ENCODE data around the gene SRRT.
"Not testable (repeated sequence)": the region's sequence is repeated elsewhere in the genome, so short reads cannot be mapped to it uniquely, and the experiment has no call there.

SRRT gene

GRCh38 chr7:100935381-100935780 lies 60.5 kb downstream of the SRRT start:
- DNase-seq (ENCODE audit: low read depth, low spot score): not testable (repeated sequence)

GRCh38 chr7:100936167-100936566 lies 61.3 kb downstream of the SRRT start:
- not testable (repeated sequence) for DNase-seq (ENCODE audit: low read depth, low spot score)
